Measurements from ENCODE around the gene CDH3.

CDH3 gene

DNA sequence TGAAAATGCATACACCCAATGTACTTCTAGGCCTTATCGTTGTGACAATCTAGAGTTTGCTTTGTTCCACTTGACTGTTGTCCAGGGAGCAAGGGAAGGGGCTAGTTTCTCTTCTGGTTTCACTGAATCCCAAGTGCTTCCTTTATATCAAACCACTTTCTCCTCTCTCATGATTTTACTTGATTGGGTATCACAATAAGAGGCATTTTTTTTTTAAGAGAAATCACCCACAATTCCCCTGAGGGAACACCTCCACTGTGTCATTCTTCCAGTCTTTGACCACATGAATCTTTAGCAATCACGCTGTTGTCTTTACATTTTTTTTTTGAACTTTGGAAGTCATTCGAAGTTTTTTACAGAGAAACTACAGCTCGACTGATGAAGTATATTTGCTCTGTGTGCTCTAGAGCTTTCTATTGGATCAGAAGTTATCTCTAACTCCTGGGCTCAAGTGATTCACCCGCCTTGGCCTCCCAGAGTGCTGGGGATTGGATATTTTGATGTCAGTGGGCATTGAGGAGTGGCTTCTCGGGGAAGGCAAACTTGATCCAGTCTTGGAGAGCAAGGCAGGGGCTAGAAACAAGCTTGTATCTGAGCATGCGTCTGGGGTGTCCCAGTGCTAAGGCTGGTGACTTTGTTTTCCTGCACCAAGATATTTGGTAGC is 95.0 kb downstream of the CDH3 start:
- DNase-seq, result no peak

DNA sequence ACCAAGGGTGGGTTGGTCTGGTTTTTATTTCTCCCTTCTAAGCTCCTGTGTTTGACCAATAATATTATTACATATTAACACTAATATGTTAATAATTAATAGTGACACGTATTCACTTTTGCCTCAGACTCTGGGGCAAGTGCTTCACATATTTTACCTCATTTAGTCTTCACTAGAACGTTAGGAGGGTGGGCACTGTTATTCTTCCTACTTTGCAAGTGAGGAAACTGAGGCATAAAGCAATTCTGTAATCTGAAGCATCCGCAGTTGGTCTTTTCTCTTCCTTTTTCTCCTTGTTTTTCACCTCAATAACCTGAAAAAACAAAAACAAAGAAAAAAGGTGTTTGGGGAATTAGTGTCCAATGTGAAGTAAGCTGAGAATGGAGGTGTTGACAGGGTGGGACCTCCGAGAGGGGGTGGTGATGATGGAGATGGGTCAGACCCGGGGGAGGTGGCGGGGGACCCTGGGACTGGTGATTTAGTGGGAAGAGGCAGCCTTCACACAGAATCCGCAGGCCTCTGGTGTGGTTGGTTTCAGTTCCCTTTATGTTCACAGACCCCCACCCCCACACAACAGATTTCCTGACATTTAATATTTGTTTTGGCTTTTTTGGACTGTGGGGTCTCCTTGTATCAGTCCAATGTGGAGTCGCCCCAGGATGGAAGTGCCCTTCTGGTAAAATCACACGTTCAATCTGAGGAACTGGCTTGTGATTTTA is 95.7 kb downstream of the CDH3 start:
- DNase-seq, result no peak

DNA sequence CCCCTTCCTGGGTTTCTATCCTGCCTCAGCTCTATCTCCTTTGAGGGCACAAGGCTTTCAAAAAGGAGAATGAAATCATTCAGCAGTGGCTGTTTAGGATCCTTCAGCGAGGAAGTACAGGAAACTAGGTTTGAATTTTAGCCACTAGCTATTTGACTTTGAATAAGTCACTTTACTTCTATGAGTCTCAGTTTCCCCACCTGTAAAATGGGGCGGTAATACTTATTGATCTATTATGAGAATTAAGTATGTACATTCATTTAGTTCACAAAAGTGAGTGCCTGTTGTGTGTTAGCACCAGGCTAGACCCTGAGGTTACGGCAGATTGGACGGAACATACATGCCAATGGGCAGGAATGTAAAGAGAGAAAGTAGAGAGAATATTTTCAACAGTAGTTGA is 98.6 kb downstream of the CDH3 start:
- no peak for DNase-seq

GRCh38 chr16:68744744-68745280 is 99.7 kb downstream of the CDH3 start:
- peak; percentile 95 for DNase-seq

GRCh38 chr16:68746951-68747350 is 101.8 kb downstream of the CDH3 start:
- DNase-seq, result no peak

DNA sequence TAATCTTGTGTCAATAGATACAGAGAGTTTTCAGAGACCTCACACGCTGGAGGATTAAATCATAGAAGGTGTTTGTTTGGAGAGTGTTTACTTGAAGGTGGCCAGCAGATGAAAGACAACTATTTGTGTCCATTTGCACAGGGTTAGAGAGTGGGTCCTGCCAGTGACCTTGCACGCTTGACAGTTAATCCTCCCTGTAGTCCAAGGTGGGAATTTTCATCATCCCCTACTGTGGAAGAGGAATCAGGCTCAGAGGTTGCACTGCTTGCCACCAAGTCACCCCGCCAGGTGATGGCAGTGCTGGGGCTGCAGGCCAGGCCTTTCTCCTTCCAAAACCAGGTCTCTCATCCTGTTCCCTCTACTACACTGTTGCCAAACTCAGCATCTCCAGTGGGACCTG is 104.3 kb downstream of the CDH3 start:
- no peak for DNase-seq

Data from NCI-H526 (cell line).